COLO668 (cell line): ENCODE data around the gene ALDOC.

ENCODE experiments used
- DNase-seq: peaks from one replicate; lab custom pipeline; 2025; ENCODE audit not compliant: unreplicated experiment; lab: John Stamatoyannopoulos, UW

Gene ALDOC

DNA sequence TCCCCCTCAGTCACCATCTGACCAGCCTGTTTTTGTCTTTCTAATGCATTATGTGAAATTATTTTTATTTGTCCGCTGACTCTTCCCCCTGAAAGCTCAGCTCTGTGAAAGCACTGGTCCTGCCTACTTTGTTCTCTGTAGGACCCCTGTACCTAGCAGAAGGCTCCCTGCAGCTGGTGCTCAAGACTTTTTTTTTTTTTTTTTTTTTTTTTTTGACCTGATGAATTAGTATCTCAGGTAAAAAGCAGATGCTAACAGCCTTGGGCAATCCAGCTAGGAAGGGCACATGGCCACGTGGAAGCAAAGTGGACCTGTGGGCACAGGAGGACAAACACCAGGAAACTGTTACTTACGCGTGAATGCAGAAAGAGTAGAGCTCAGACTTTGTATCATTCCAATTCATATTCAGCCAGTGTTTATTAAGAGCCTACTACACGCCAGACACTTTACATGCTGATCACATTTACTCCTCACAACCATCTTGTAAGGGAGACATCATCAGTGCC, 23.6 kb downstream of the ALDOC start:
- no peak for DNase-seq

GRCh38 chr17:28552176-28552999, 24.3 kb downstream of the ALDOC start, which contains the start of gene UNC119:
Gene UNC119, minus strand, starts transcription at chr17:28552624. Its CDS starts 67 bp downstream, at chr17:28552557.
- DNase-seq, result peak; percentile 84

GRCh38 chr17:28551421-28552175, 25.1 kb downstream of the ALDOC start:
- peak; percentile 8 for DNase-seq

- no peak for DNase-seq
These were observed 25.8 kb downstream of the ALDOC start for GRCh38 chr17:28550858-28551257.

DNA sequence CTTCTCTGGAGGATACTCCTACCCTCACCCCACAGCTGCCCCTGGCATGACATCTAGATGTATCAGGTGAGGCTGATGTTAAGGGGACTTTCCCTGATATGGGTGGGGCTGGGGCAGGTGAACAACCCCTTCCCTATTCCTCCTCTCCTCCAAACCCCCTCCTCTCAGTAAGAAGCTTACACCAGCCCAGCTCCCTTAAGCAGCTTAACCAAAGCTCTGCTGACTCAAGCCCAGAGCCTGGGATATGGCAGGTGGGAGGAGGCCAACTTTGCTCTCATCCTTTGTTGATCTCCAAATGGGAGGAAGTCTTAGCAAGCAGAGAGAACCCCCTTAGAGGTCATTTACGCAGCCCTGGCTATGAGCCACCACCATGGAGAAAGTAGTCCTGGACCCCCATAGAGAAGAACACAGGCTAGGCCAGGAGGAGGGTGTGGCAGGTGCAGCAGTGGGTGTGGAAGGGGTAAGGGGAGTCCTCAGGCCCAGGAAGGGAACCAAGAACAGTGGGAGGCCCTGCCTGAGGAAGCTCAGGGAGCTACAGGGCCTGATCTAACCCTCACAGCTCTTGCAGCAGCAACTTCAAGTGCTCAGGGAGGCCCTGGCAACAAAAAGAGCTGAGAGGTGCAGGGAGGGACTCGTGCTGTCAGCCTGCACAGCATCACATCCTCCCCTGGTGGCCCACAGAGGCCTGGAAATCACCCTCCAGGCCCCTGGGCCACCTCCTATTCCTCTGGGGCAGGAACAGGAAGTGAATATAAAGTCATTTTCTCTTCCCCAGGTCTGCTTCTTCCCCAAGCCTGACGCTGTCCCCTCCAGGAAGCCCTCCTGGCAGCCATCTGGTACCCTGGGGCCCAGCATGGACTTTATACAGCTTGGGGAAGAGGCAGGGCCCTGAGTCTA, 27.2 kb downstream of the ALDOC start:
- DNase-seq, result no peak

- DNase-seq, result no peak
These were observed 28.1 kb downstream of the ALDOC start for GRCh38 chr17:28548417-28549130.

DNA sequence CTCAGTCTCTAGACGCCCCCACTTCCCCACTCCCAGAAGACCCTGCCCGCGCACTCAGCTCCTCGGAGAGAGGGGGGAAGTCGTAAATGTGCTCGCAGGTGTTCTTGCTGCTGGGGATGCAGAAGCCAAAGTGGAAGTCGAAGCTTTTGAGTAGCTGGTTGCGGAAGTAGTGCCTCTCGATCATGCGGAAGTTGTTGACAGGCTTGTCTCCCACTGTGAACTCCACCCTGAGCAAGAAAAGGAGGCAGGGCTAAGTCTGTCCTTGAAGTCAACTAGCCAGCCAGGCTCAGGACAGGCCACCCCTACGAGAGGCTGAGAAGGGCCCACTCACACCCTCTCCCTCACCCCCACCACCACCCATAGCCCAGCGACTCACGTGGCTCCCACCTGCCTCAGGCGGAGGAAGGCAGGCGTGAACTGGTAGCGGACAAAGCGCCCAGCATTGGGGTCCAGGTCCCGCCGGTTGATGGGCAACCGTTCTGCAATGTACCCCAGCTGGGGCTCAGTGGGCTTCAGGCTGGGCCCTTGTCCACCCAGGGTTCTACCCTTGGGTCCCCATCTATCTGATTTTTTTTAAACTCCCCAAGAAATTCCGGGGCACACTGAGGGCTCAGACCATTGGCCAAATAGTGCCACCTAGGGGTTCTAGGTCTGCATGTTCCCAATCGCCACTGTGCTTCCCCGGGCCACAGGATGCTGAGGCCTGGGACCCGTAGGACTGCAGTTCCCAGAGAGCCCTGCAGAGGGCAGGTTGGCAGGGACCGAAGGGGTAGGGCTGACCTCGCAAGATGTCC, 28.9 kb downstream of the ALDOC start:
- peak; percentile 54 for DNase-seq

- DNase-seq, result no peak
These were observed 29.5 kb downstream of the ALDOC start for GRCh38 chr17:28547096-28547622.

DNA sequence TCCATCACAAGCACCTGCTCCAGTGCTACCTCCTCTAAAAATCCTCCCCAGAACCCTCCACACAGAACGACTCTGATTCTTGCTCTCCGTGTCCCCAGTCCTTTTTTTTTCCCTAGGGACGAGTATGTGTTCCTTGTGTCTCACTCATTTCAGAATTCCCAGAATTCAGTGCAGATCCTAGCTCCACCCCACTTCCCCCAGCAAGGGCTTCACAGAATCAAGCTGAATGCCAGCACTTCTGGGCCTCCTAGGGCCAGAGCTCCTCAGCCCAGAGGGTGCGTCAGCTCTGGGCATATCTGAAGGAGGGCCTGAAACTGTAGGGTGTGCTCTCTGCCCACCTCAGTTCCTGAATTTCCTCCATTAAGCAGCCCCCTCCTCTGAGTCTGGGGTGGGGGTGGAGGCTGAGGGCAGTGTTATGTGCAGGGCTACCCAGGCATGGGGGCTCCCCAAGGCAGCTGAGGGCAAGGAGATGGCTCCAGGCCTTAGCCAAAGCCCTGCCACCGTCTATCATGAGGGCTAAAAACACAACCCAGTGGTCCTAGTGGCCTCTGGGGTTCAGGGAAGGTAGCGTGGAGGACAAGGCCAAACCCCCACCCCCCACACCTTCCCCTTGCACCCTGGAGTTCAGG, 30.8 kb downstream of the ALDOC start:
- DNase-seq, result no peak

DNA sequence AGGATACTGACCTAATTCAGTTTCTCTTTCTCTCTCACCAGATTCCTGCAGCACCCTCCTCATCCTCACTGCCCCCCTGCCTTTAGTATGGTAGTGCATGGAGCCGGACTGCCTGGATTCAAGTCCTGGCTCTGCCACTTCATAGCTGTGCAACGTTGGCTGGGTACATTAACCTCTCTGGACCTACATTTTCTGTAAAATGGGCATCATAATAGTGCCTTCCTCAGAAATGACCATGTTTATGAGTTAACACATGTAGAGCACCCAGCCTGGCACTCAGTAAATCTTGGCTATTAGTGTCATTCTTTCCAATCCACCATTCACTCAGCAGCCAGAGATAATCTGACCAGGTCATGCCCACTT, 31.6 kb downstream of the ALDOC start:
- DNase-seq, result no peak

DNA sequence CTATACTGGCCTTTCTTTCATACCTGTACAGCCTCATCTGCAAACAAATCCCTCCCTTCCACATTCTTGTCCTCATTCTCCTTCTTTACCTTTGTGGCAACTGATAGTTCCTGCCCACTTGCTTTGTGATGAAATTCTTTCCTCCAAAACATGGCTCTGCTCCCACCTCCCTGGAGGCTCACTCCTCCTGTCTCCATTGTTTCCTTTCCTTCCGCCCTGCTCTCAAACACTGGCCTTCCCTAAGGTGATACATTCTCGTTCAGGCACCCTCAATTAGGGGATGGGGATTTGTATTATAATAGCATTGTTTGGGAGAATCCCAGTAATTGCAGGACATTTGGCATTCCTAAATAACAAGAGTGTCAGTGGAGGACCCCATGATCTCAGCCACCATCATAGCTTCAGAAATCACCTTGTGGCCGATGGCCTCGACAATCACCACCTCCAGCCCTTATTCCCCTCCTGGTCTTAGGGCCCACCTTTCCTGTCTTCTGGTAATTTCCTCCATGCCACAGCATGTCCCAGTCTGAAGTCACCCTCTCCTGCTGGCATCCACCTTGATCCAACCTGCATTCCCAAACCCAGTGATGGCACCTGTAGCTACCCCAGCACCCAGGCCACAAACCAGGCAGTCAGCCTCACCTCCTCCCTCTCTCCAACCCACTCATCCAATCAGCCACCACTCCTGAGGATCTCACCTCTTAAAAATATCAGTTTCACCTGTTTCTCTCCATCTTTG, 32.1 kb downstream of the ALDOC start:
- no peak for DNase-seq

DNA sequence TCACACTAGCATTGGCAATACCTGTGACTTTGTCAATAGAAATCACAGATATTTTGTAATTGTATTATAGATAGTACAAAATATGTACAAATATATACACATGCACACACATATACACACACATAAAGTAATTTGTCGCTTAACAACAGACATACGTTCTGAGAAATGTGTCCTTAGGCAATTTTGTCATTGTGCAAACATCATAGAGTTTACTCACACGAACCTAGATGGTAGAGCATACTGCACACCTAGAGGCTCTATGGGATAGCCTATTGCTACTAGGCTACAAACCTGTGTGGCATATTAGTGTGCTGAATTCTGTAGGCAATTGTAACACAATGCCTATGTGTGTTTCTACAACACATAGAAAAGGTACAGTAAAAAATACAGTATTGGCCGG, 35.3 kb downstream of the ALDOC start:
- DNase-seq, result no peak

GRCh38 chr17:28540231-28540630, 36.5 kb downstream of the ALDOC start:
- no peak for DNase-seq

DNA sequence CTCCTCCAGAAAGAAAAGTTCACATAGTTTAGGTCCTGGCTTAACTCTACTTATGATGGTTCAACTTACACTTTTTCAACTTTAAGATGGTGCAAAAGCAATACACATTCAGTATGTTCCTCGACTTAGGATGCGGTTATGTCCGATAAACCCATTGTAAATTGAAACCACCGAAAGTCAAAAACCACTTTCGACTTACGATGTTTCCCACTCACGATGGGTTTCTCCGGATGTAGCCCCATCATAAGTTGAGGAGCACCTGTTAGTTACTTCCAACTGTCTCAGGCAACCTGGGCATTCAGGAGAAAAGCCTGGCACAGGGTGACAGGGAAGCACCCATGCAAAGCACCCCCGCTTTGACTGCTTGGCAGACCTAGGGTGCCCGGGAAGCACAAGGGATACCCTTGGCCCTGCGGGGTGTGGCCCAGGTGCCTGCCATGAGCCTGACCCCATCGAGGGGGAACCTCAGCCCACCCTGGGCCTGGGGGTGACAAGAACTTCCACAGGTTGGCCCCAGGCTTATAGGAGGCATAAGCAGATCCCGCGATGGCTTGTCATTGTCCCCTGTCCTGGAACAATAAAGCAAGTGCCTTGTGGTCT, 38.3 kb downstream of the ALDOC start:
- DNase-seq, result no peak

DNA sequence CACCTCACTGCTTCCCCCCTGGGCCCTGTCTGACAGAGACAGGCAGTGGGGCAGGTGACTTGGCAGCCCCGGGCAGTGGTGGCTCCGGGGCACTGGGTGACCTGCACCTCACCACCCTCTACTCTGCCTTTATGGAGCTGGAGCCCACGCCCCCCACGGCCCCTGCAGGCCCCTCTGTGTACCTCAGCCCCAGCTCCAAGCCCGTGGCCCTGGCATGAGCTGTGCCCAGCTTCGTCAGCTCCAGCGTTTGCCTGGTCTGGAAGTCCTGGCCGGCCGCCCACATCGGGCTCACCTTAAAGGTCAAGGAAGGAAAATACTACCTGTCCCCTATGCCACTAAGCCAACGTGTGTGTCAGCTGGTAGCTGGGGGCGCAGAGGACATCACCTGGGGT, 39.5 kb downstream of the ALDOC start:
- no peak for DNase-seq

- DNase-seq, result no peak
These were observed 40.0 kb downstream of the ALDOC start for GRCh38 chr17:28536532-28537218.

GRCh38 chr17:28534740-28535375, 41.8 kb downstream of the ALDOC start:
- DNase-seq, result no peak
